A673 (cell line): ENCODE data around the gene ARHGAP4. TPM values are rescaled to one million over a fixed set of nuclear protein-coding genes. Genes with fewer than 3 reads are reported as not detected.

Experiments
- BruUV-seq: library from RNA; stranded (reverse); fragments of 400-500 nt; replicated peaks from 2 replicates; lab custom pipeline; 2021; lab: Mats Ljungman, UMichigan
- CTCF ChIA-PET: fragments of 300-600 bp; sonication (Branson Sonifier 250); formaldehyde crosslinking; loops from one replicate; lab custom pipeline; 2022; ENCODE audit warnings: antibody characterized with exemption; lab: Charles Lee
- POLR2A ChIA-PET: fragments of 300-600 bp; sonication (Branson Sonifier 250); formaldehyde crosslinking; loops from one replicate; lab custom pipeline; 2022; ENCODE audit warnings: antibody characterized with exemption; ENCODE audit not compliant: low non-redundant PET; lab: Charles Lee
- DNase-seq: peaks from one replicate; pipeline ENCODE4 v3.0.0-alpha.2; 2015; ENCODE audit warnings: low spot score
- H3K27ac ChIP-seq: fragments of 200-600 bp; sonication (generic); 2 replicates; pipeline ENCODE4 v1.5.1; 2016; ENCODE audit warnings: mixed run types, low read depth, mild to moderate bottlenecking, mixed read lengths, antibody characterized with exemption, low read length; ENCODE audit not compliant: poor library complexity, severe bottlenecking
- H3K27me3 ChIP-seq: fragments of 200-600 bp; sonication (generic); replicated peaks from 2 replicates; pipeline ENCODE4 v1.6.1; 2017; ENCODE audit warnings: mixed run types, low read depth, mild to moderate bottlenecking, mixed read lengths, antibody characterized with exemption, low read length; ENCODE audit not compliant: insufficient read depth, poor library complexity
- H3K36me3 ChIP-seq: fragments of 200-600 bp; sonication (generic); 2 replicates; pipeline ENCODE4 v1.6.1; 2016; ENCODE audit warnings: mixed run types, mild to moderate bottlenecking, mixed read lengths, antibody characterized with exemption, low read length; ENCODE audit not compliant: insufficient read depth, poor library complexity, severe bottlenecking
- H3K4me1 ChIP-seq: fragments of 200-600 bp; sonication (generic); 2 replicates; pipeline ENCODE4 v1.6.1; 2017; ENCODE audit warnings: mixed run types, mild to moderate bottlenecking, mixed read lengths, antibody characterized with exemption, low read length; ENCODE audit not compliant: insufficient read depth, poor library complexity, severe bottlenecking
- H3K4me3 ChIP-seq: fragments of 200-600 bp; sonication (generic); 2 replicates; pipeline ENCODE4 v1.5.1; 2016; ENCODE audit warnings: low read depth, mixed run types, mild to moderate bottlenecking, mixed read lengths, low read length; ENCODE audit not compliant: poor library complexity, severe bottlenecking
- H3K9me3 ChIP-seq: fragments of 200-600 bp; sonication (generic); 2 replicates; pipeline ENCODE4 v1.6.1; 2016; ENCODE audit warnings: mixed run types, low read depth, mild to moderate bottlenecking, mixed read lengths, antibody characterized with exemption, low read length; ENCODE audit not compliant: poor library complexity, severe bottlenecking
- CTCF ChIP-seq: fragments of 300-800, 200-600 bp; sonication (generic); conservative IDR thresholded peaks from 2 replicates; pipeline ENCODE4 v1.5.1; 2017; ENCODE audit warnings: low read depth, mild to moderate bottlenecking, antibody characterized with exemption, low read length, moderate library complexity, mixed read lengths
- EZH2 ChIP-seq: fragments of 200-600 bp; sonication (generic); IDR thresholded peaks from 2 replicates; pipeline ENCODE4 v1.6.1; 2017; ENCODE audit warnings: borderline replicate concordance, low read depth, mild to moderate bottlenecking, mixed read lengths, antibody characterized with exemption, low read length; ENCODE audit not compliant: poor library complexity, severe bottlenecking
- intact Hi-C: fragments of 100-400 bp; cut with micrococcal nuclease; formaldehyde crosslinking; loops from one replicate; pipeline ENCODE4 v1.10.0; 2022; ENCODE audit not compliant: unreplicated experiment
- total RNA-seq: library from RNA; stranded (reverse); gene quantifications from 2 replicates; pipeline ENCODE4 v1.2.3, GENCODE V29; 2021

The ARHGAP4 gene
- total RNA-seq, 1 experiment from 2014 or later: 43.0 TPM

- Histone ChIP-seq H3K27me3 (no peaks in the 10 kb centered on the region), H3K9me3 (no peaks in the 10 kb centered on the region), H3K36me3 (no peaks in the 10 kb centered on the region), H3K4me1 (peaks cover under 1% of the 10 kb centered on the region), H3K27ac (no peak overlapping the region), H3K4me3 (no peak overlapping the region)
- ChIA-PET POLR2A (no interaction called here), CTCF (no interaction called here)
- no TSS peak for BruUV-seq
- intact Hi-C loops: no loop called here
- no peak for DNase-seq
- no peak for TF ChIP-seq EZH2
- TF ChIP-seq CTCF: no peak
Observed at GRCh38 chrX:153919281-153919680, 6.8 kb downstream of the ARHGAP4 start.

- Histone ChIP-seq H3K36me3 (no peaks in the 10 kb centered on the region), H3K9me3 (no peaks in the 10 kb centered on the region), H3K27me3 (no peaks in the 10 kb centered on the region), H3K4me3 (no peak overlapping the region), H3K27ac (no peak overlapping the region), H3K4me1 (no peaks in the 10 kb centered on the region)
- TF ChIP-seq CTCF (no peak), EZH2 (no peak)
- ChIA-PET CTCF (no interaction called here), POLR2A (no interaction called here)
- no TSS peak for BruUV-seq
- intact Hi-C loops: no loop called here
- no peak for DNase-seq
Observed at GRCh38 chrX:153917869-153918268, 8.2 kb downstream of the ARHGAP4 start.

GRCh38 chrX:153913701-153914100, 12.4 kb downstream of the ARHGAP4 start:
- ChIA-PET CTCF (no interaction called here), POLR2A (no interaction called here)
- Histone ChIP-seq H3K4me3 (no peak overlapping the region), H3K36me3 (no peaks in the 10 kb centered on the region), H3K27ac (no peak overlapping the region), H3K27me3 (no peaks in the 10 kb centered on the region), H3K9me3 (no peaks in the 10 kb centered on the region), H3K4me1 (no peaks in the 10 kb centered on the region)
- intact Hi-C loops: no loop called here
- TF ChIP-seq EZH2: no peak
- TF ChIP-seq CTCF: no peak
- no TSS peak for BruUV-seq
- DNase-seq: no peak
